ENCODE results near the gene ADORA2B. TPM values are rescaled to one million over a fixed set of nuclear protein-coding genes. Genes with fewer than 3 reads are reported as not detected.

The ADORA2B gene
- total RNA-seq, 1 donor from 2014 or later, result 0.48 TPM

- Mint-ChIP-seq H3K27me3 (peaks cover 52% of the 10 kb centered on the region), H3K4me1 (ENCODE audit: low read depth) (peaks cover 8% of the 10 kb centered on the region), H3K4me3 (ENCODE audit: low read depth) (no peak overlapping the region), H3K9me3 (ENCODE audit: low read depth) (no peaks in the 10 kb centered on the region), H3K27ac (no peak overlapping the region), H3K36me3 (ENCODE audit: insufficient read depth) (no peaks in the 10 kb centered on the region)
- DNase-seq (ENCODE audit: low spot score, unreplicated experiment), result no peak
- TF ChIP-seq, protein P1, sequence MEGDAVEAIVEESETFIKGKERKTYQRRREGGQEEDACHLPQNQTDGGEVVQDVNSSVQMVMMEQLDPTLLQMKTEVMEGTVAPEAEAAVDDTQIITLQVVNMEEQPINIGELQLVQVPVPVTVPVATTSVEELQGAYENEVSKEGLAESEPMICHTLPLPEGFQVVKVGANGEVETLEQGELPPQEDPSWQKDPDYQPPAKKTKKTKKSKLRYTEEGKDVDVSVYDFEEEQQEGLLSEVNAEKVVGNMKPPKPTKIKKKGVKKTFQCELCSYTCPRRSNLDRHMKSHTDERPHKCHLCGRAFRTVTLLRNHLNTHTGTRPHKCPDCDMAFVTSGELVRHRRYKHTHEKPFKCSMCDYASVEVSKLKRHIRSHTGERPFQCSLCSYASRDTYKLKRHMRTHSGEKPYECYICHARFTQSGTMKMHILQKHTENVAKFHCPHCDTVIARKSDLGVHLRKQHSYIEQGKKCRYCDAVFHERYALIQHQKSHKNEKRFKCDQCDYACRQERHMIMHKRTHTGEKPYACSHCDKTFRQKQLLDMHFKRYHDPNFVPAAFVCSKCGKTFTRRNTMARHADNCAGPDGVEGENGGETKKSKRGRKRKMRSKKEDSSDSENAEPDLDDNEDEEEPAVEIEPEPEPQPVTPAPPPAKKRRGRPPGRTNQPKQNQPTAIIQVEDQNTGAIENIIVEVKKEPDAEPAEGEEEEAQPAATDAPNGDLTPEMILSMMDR (IDR thresholded peaks at IDR 0.05; ENCODE audit: unreplicated experiment), result no peak
These were observed 3.2 kb downstream of the ADORA2B start for GRCh38 chr17:15947976-15948752.

GRCh38 chr17:15951368-15952047 lies 6.6 kb downstream of the ADORA2B start:
- peaks cover 33% of the 10 kb centered on the region for H3K27me3 Mint-ChIP-seq
- no peak for DNase-seq (ENCODE audit: low spot score, unreplicated experiment)
- no peak overlapping the region for H3K27ac Mint-ChIP-seq
- peaks cover 8% of the 10 kb centered on the region for H3K4me1 Mint-ChIP-seq (ENCODE audit: low read depth)
- H3K4me3 Mint-ChIP-seq (ENCODE audit: low read depth), result no peak overlapping the region
- H3K9me3 Mint-ChIP-seq (ENCODE audit: low read depth), result no peaks in the 10 kb centered on the region
- H3K36me3 Mint-ChIP-seq (ENCODE audit: insufficient read depth), result no peaks in the 10 kb centered on the region
- TF ChIP-seq, protein P1 (IDR thresholded peaks at IDR 0.05; ENCODE audit: unreplicated experiment), result no peak

GRCh38 chr17:15952048-15952532 lies 7.2 kb downstream of the ADORA2B start:
- Mint-ChIP-seq H3K9me3 (ENCODE audit: low read depth) (no peaks in the 10 kb centered on the region), H3K4me1 (ENCODE audit: low read depth) (peaks cover 8% of the 10 kb centered on the region), H3K36me3 (ENCODE audit: insufficient read depth) (no peaks in the 10 kb centered on the region), H3K4me3 (ENCODE audit: low read depth) (no peak overlapping the region), H3K27me3 (peaks cover 28% of the 10 kb centered on the region), H3K27ac (no peak overlapping the region)
- no peak for DNase-seq (ENCODE audit: low spot score, unreplicated experiment)
- TF ChIP-seq, protein P1 (IDR thresholded peaks at IDR 0.05; ENCODE audit: unreplicated experiment), result no peak

GRCh38 chr17:15952916-15953790 lies 8.2 kb downstream of the ADORA2B start:
- TF ChIP-seq, protein P1 (IDR thresholded peaks at IDR 0.05; ENCODE audit: unreplicated experiment), result no peak
- DNase-seq (ENCODE audit: low spot score, unreplicated experiment), result no peak
- Mint-ChIP-seq H3K4me1 (ENCODE audit: low read depth) (peaks cover 8% of the 10 kb centered on the region), H3K27ac (no peak overlapping the region), H3K9me3 (ENCODE audit: low read depth) (no peaks in the 10 kb centered on the region), H3K27me3 (peaks cover 18% of the 10 kb centered on the region), H3K36me3 (ENCODE audit: insufficient read depth) (no peaks in the 10 kb centered on the region), H3K4me3 (ENCODE audit: low read depth) (no peak overlapping the region)

GRCh38 chr17:15954222-15954621 lies 9.3 kb downstream of the ADORA2B start:
- TF ChIP-seq, protein P1 (IDR thresholded peaks at IDR 0.05; ENCODE audit: unreplicated experiment), result no peak
- no peaks in the 10 kb centered on the region for H3K36me3 Mint-ChIP-seq (ENCODE audit: insufficient read depth)
- peaks cover 8% of the 10 kb centered on the region for H3K4me1 Mint-ChIP-seq (ENCODE audit: low read depth)
- H3K9me3 Mint-ChIP-seq (ENCODE audit: low read depth), result no peaks in the 10 kb centered on the region
- peaks cover 18% of the 10 kb centered on the region for H3K27me3 Mint-ChIP-seq
- no peak overlapping the region for H3K4me3 Mint-ChIP-seq (ENCODE audit: low read depth)
- no peak for DNase-seq (ENCODE audit: low spot score, unreplicated experiment)
- H3K27ac Mint-ChIP-seq, result no peak overlapping the region
